Endothelial cell of umbilical vein (primary cell): ENCODE data around the gene ULK4.

ENCODE experiments used
- CTCF ChIP-seq, 2 donors: IDR thresholded peaks; 1 replicate in 1 of 2; 2 replicates in 1 of 2; pipeline ENCODE4 v1.5.1; 2011; ENCODE audit warnings: low read length in 2 of 2, mild to moderate bottlenecking in 2 of 2, moderate library complexity in 2 of 2, control low read depth in 1 of 2, inconsistent platforms in 1 of 2, low read depth in 1 of 2; ENCODE audit not compliant: insufficient read depth in 1 of 2; ENCODE audit errors: extremely low read depth in 1 of 2
- EZH2 ChIP-seq: IDR thresholded peaks from 2 replicates; pipeline ENCODE4 v1.6.1; 2012; ENCODE audit warnings: borderline replicate concordance, low read depth, mild to moderate bottlenecking, moderate library complexity, low read length, inconsistent platforms; ENCODE audit not compliant: severe bottlenecking
- GATA2 ChIP-seq: IDR thresholded peaks from 2 replicates; pipeline ENCODE4 v1.7.0; 2011; ENCODE audit warnings: low read depth, mild to moderate bottlenecking, moderate library complexity, mixed read lengths, low read length; ENCODE audit not compliant: insufficient read length, insufficient read depth
- JUN ChIP-seq: IDR thresholded peaks from 2 replicates; pipeline ENCODE4 v1.6.1; 2011; ENCODE audit warnings: borderline replicate concordance, low read depth; ENCODE audit not compliant: insufficient read length, insufficient read depth
- POLR2A ChIP-seq: IDR thresholded peaks from 2 replicates; pipeline ENCODE4 v1.6.1; 2012; ENCODE audit warnings: low read depth, mild to moderate bottlenecking, control low read depth, low read length
- POLR2AphosphoS5 ChIP-seq: IDR thresholded peaks from 2 replicates; pipeline ENCODE4 v1.6.1; 2012; ENCODE audit warnings: low read depth, mild to moderate bottlenecking, control low read depth, low read length, moderate library complexity; ENCODE audit not compliant: insufficient read depth

GRCh38 chr3:41705893-41706292 lies 256.0 kb downstream of the ULK4 start:
- no peak for TF ChIP-seq CTCF (IDR thresholded peaks at IDR 0.05; ENCODE audit: extremely low read depth in 1 of 2, insufficient read depth in 1 of 2, low read depth in 1 of 2, low read length in 2 of 2)
- no peak for TF ChIP-seq EZH2
- TF ChIP-seq POLR2AphosphoS5 = no peak
- no peak for TF ChIP-seq POLR2A
- TF ChIP-seq GATA2 = no peak
- no peak for TF ChIP-seq JUN
